Superior temporal gyrus (tissue), 1 donor: Measurements from ENCODE around the gene RIMBP2.
A peak's percentile ranks its signal among the peaks of the same experiment; 100 is the strongest.
"Not testable (repeated sequence)": the region's sequence is repeated elsewhere in the genome, so short reads cannot be mapped to it uniquely, and the experiment has no call there.

Experiments
- DNase-seq: peaks from one replicate; pipeline ENCODE4 v3.0.0-alpha.2; 2016; ENCODE audit errors: extremely low spot score

Gene RIMBP2

DNA sequence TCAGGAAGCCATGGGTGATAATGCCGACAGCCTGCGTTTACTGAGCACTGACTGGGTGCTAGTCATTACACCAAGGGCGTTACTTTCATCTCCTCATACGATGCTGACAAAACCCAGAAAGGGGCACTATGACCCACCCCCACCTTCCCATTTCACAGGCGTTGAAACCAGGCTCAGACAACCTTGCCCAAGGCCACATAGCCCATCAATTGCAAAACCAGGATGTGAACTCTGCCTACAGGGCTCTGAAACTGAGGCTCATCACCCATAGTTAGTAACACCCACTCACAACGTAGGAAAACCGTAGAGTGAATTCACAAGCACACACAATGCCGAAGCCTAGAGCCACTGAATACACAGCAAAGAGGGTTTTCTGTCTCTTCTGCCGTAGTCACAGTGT, 119.9 kb downstream of the RIMBP2 start:
- no peak for DNase-seq

DNA sequence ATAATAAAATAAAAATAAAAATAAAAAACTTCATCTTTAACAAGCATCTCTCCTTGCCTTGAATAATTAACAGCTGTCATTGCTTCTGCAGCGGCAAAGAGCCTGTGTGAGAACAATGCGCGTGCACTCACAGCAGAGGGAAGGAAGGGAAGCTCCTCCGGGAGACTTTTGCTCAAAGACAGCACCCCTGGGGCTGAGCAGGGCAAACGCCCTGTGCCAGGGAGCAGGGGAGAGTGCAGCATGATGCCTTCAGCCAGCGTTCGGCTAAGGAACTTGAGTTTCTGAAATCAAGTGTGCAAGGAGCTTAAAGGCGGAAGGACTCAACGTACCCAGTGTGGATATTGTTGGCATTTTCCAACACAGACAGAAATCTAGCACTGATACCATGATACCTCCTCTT, 120.5 kb downstream of the RIMBP2 start:
- DNase-seq = no peak

GRCh38 chr12:130593056-130593455, 123.0 kb downstream of the RIMBP2 start:
- no peak for DNase-seq

DNA sequence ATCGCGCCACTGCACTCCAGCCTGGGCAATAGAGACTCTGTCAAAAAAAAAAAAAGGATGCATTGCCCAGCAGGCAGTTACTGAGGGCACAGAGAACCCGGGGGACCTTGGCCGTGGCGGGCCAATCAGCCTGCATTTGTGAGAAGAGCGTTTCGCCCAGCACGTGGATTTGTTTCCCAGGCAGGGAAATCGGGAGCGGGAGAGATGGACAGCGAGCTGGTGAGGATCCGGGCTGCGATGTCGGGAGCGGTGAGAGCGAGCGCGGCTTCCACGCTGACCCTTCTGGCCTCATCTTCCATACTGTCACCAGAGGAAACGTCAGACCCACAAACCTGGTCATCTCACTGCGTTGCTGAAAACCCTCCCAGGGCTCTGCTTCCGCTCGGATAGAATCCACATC, 123.5 kb downstream of the RIMBP2 start:
- DNase-seq = no peak

- DNase-seq = no peak
Observed at GRCh38 chr12:130591736-130592135, 124.4 kb downstream of the RIMBP2 start.

DNA sequence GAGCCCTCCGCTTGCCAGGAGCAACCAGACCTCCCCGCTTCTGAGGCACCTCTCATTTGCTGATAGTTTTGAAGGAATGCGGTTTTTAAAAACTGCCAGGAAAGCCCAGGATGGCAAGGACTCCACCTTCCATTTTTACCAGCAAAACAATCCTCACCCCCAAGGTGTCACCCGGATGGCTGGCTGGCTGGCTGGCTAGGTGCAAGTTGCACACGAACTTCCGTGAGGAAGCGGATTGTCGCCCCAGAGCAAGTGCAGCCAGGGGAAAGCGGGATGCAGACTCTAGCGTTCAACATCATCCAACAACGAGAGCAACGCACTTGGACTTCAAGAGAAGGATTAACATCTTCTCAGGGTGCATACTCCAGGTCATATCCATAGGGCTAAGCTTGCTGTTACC, 125.4 kb downstream of the RIMBP2 start:
- DNase-seq = no peak

GRCh38 chr12:130589540-130590317, 126.4 kb downstream of the RIMBP2 start:
- no peak for DNase-seq

DNA sequence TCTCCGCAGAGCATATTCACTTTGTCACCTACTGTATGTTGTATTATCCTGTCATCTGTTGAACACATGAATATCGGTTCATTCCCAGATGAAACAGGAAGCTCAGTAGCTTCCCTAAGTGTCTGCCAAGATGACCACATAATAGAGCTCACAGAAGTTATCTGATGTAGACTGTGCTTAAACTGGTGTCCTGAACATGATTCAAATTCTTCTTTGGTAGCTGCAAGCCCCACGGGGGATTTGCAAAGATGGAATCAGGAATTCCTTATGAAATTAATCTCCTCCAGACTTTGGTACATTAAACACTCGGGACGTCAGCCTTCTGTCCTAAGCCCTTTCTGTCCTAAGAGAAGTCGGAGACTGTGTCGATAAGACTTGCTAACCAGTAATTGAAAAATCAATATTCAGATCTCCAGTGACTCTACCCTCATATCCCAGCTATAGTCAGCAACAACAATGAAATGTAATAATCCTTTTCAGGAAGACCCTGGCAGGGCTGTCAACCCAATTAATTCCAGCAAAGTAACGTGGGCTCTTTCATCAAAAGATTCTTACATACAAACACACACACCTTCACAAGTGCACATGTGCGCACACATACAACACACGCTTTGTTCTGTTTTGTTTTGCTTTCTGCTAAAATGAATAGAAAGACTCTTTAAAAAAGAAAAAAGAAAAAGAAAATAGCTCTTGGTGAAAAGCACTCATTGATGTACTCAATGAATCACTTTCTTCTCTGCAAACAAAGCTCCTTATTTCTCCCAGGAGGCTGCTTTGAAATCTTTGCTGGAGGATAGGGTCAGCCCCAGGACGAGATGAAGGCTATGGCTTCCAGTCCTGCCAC, 127.2 kb downstream of the RIMBP2 start:
- DNase-seq = no peak

DNA sequence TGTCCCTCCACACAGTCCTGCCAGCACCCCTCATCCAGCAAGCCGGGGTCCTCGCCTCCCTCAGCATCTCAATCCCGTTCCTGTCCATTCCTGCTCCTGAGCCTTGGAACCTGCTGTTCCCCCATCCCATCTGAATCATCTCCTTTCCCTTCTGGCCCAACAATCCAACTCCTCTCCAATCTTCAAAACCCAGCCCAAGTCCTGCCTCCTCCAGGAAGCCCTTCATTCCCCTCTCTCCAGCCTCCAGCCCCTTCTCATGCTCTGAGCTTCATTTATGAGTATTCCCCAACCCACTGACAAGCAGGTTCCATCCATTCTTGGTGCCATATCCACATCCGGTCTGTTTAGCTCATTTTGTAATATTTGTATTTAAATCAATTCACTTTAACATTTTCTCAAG, 128.1 kb downstream of the RIMBP2 start:
- no peak for DNase-seq

DNA sequence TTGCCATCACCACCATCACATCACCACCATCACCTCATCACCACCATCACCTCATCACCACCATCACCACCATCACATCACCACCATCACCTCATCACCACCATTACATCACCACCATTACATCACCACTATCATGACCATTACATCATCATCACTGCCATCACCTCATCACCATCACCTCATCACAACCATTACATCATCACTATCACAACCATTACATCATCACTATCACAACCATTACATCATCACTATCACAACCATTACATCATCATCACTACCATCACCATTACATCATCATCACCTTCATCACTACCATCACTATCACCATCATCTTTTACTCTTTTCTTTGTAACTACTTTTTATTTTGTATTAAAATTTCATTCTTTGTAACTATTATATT, 131.6 kb downstream of the RIMBP2 start:
- DNase-seq = not testable (repeated sequence)

- DNase-seq = no peak
Observed at GRCh38 chr12:130583800-130584199, 132.3 kb downstream of the RIMBP2 start.

GRCh38 chr12:130583317-130583716, 132.8 kb downstream of the RIMBP2 start:
- DNase-seq = no peak

DNA sequence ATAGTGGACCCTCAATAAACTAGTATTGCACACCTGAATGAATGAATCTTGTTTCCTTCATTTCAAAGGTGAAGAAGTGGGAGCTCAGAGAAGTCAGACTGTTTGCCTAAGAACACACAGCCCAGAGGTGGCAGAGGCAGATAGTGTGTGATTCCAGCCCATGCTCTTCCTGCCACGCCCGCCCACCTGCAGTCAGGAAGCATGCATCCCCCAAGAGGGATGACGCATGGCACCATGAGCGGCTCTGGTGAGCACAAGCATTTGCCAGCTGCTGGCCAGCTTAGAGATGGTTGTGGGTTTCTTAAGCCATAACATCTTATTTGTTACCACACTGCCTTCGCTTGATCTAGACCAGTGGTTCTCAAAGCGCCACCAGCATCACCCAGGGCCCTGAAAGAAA, 133.8 kb downstream of the RIMBP2 start:
- DNase-seq = no peak

DNA sequence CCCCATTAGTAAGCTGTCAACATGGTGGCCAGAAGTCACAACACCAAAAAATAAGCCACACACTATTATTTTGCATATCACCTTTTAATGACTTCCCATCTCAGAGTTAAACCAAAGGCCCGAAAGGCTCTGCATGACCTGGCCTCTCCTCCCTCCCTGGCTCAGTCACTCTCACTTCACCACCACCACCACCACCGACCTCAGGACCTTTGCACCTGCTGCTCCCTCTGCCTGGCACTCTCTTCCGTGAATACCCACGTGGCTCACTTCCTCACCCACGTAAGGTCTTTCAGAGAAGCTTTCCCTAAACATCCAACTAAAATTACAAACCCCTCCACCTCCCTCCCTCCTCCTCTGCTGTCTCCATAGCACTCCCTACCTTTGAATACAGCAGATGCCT, 134.3 kb downstream of the RIMBP2 start:
- no peak for DNase-seq

DNA sequence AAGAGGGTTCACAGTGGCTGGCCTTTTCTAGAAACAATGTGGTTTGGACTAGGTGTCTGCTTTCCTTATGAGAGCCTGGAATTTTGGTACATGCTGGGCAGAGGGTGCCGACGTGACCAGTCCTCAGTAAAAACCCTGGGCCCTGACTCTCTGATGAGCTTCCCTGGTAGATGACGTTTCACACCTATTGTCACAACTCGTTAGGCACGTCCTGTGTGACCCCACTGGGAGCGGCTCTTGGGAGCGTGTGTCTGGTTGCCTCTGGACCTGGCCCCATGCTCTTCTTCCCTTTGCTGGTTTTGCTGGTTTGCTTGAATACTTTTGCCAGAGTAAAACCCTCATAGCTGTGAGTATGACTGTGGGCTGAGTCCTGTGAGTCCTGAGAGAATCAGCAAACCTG, 136.9 kb downstream of the RIMBP2 start:
- DNase-seq = no peak

- no peak for DNase-seq
Observed at GRCh38 chr12:130577351-130577750, 138.7 kb downstream of the RIMBP2 start.

- DNase-seq = no peak
Observed at GRCh38 chr12:130576371-130576816, 139.7 kb downstream of the RIMBP2 start.

GRCh38 chr12:130574402-130574801, 141.7 kb downstream of the RIMBP2 start:
- no peak for DNase-seq

- DNase-seq = peak; percentile 37
Observed at GRCh38 chr12:130573766-130574165, 142.3 kb downstream of the RIMBP2 start.

- DNase-seq = no peak
Observed at GRCh38 chr12:130573235-130573634, 142.9 kb downstream of the RIMBP2 start.

DNA sequence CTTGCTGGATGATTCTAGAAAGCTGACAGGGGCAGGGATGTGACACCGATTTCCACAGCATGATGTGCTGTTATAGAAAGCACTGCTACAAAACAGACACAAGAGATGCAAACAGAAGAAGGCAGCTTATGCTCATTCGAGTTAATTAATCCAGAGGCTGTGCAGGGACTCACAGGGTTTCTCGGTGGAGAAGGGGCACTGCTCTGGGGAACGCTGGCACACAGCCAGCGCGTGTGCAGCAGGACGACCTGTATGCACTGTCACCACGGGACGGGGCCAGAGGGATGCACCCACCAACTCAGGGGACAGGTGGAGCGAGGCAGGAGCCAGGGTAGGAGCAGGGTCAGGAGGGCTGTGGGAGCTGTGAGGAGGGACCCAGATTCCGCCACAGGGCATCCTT, 143.5 kb downstream of the RIMBP2 start:
- no peak for DNase-seq

- DNase-seq = no peak
Observed at GRCh38 chr12:130571734-130572133, 144.4 kb downstream of the RIMBP2 start.

- DNase-seq = no peak
Observed at GRCh38 chr12:130571089-130571488, 145.0 kb downstream of the RIMBP2 start.
